Measurements from ENCODE around the gene RASGRP4.
"Not testable (repeated sequence)": the region's sequence is repeated elsewhere in the genome, so short reads cannot be mapped to it uniquely, and the experiment has no call there.

RASGRP4 gene

GRCh38 chr19:38425810-38426466 lies at the start of gene RASGRP4:
Gene RASGRP4, minus strand, starts transcription at chr19:38426219. Its CDS starts 128 bp downstream, at chr19:38426091.
- peak; percentile 60 for DNase-seq

- no peak for DNase-seq
Measured at GRCh38 chr19:38475176-38475575, 49.2 kb upstream of the RASGRP4 start.

GRCh38 chr19:38473201-38473600 lies 47.2 kb upstream of the RASGRP4 start:
- DNase-seq, result no peak

- not testable (repeated sequence) for DNase-seq
Measured at GRCh38 chr19:38472725-38473124, 46.7 kb upstream of the RASGRP4 start.

- no peak for DNase-seq
Measured at GRCh38 chr19:38470788-38471480, 44.9 kb upstream of the RASGRP4 start.

- DNase-seq, result no peak
Measured at GRCh38 chr19:38469151-38469550, 43.1 kb upstream of the RASGRP4 start.

GRCh38 chr19:38467541-38468525 lies 41.8 kb upstream of the RASGRP4 start:
- DNase-seq, result no peak

- no peak for DNase-seq
Measured at GRCh38 chr19:38466050-38466449, 40.0 kb upstream of the RASGRP4 start.

GRCh38 chr19:38464421-38465082 lies 38.5 kb upstream of the RASGRP4 start:
- DNase-seq, result no peak

- no peak for DNase-seq
Measured at GRCh38 chr19:38463365-38463764, 37.3 kb upstream of the RASGRP4 start.

- no peak for DNase-seq
Measured at GRCh38 chr19:38458991-38459390, 33.0 kb upstream of the RASGRP4 start.

- no peak for DNase-seq
Measured at GRCh38 chr19:38457690-38458405, 31.8 kb upstream of the RASGRP4 start.

GRCh38 chr19:38457202-38457601 lies 31.2 kb upstream of the RASGRP4 start:
- DNase-seq, result no peak

GRCh38 chr19:38455031-38455430 lies 29.0 kb upstream of the RASGRP4 start:
- no peak for DNase-seq

GRCh38 chr19:38453596-38453995 lies 27.6 kb upstream of the RASGRP4 start:
- no peak for DNase-seq

GRCh38 chr19:38452430-38453366 lies 26.7 kb upstream of the RASGRP4 start:
- no peak for DNase-seq

- no peak for DNase-seq
Measured at GRCh38 chr19:38451629-38452028, 25.6 kb upstream of the RASGRP4 start.

- no peak for DNase-seq
Measured at GRCh38 chr19:38451036-38451435, 25.0 kb upstream of the RASGRP4 start.

GRCh38 chr19:38449518-38449917 lies 23.5 kb upstream of the RASGRP4 start:
- no peak for DNase-seq

GRCh38 chr19:38448225-38448624 lies 22.2 kb upstream of the RASGRP4 start:
- DNase-seq, result no peak

- no peak for DNase-seq
Measured at GRCh38 chr19:38445362-38445761, 19.3 kb upstream of the RASGRP4 start.

All from suppressor macrophage treated with lipopolysaccharide for 4 hours (primary cell).